DLD1 (cell line): ENCODE results near the gene SMC3.
"Not testable (repeated sequence)": the region's sequence is repeated elsewhere in the genome, so short reads cannot be mapped to it uniquely, and the experiment has no call there.

ENCODE experiments used
- in situ Hi-C: cut with HindIII; loops from 2 replicates; pipeline ENCODE4 v1.10.0; 2017; ENCODE audit warnings: low sequenced_read_pairs

SMC3 gene

DNA sequence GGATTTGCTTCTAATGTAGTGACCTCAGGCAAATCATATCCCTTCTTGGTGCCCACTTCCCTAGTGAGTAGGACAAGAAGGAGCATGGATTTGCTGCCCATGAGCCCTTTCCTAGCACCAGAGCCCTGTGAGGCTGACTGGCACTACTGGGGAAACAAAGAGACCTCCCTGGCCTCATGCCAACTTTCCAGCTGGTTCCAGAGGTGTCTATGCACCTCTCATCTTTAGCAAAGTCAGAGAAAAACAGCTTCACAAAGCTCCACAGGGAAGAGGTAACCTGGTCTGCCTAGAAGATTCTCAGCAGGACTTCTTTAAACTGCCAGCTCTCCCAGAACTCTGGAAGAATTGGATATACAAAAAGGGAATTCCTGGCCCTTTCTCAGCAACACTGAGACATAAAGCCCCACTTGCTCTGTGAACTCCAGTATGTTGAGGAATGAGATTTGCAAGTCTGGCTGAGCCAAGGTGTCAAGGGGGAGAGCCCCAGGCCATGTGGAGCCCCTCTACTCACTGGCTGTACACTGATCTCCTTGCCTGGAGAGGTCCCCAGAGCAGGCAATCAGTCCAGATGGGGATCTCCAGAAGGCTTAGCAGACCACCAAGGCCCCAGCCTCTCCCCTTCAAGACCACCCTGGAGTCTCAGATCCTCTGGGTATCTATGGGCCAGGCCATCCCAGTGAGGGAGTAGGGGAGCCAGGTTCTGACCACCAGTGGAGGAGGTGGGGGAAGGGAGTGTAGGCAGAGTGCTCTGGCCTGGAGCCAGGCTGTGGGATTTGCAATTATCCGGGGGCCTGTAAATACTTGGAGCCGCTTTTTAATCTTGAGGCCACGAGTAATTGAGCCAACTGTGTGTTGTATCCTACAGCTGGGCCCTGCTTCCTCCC, 52.3 kb downstream of the SMC3 start:
- in situ Hi-C loops = no loop called here

DNA sequence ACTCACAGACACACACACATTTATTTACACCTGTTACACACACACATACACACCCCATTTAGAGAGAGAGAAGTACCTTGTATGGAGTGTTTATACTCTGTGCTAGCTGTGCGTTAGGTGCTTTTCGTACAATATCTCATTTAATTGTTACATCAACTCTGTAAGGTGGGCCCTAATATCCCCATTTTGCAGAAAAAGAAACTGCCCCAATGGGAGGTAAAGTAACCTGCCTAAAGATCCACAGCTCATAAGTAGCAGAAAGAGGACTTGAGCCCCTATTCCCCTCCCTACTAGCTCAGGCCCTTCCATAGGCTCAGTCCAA, 52.9 kb downstream of the SMC3 start:
- in situ Hi-C loops = no loop called here

DNA sequence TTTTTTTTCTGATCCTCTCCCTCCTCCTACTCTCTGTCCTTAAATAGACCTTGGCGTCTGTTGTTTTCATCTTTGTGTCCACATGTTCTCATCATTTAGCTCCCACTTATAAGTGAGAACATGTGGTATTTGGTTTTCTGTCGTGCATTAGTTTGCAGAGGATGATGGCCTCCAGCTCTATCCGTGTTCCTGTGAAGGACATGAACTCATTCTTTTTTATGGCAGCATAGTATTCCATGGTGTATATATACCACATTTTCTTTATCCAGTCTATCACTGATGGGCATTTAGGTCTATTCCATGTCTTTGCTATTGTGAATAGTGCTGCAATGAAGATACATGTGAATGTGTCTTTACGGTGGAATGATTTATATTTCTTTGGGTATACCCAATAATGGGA, 55.8 kb downstream of the SMC3 start:
- in situ Hi-C loops = not testable (repeated sequence)

DNA sequence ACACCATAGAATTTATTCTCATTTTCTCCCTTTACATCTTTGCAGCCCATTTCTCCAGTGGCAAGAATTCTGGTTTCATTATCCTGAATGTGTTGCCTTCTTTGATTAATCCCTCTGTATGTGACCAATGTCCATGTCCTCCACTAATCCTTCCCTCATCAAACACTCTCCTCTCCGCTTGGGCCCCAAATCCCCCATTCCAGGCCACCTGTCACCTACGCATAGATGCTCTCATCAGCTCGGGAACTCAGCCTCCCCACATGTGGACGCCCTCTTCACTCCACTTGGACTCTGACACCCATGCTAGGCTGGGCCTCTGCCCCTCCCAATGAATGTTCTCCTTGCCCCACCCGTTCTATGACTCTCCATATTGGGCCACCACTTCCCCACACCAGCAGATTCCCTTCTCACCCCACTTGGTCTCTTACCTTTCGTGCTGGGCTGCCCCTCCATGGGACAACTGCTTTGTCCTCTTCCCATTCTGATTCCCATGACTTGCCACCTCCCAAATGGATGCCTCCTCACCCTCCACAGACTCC, 57.9 kb downstream of the SMC3 start:
- in situ Hi-C loops = no loop called here

DNA sequence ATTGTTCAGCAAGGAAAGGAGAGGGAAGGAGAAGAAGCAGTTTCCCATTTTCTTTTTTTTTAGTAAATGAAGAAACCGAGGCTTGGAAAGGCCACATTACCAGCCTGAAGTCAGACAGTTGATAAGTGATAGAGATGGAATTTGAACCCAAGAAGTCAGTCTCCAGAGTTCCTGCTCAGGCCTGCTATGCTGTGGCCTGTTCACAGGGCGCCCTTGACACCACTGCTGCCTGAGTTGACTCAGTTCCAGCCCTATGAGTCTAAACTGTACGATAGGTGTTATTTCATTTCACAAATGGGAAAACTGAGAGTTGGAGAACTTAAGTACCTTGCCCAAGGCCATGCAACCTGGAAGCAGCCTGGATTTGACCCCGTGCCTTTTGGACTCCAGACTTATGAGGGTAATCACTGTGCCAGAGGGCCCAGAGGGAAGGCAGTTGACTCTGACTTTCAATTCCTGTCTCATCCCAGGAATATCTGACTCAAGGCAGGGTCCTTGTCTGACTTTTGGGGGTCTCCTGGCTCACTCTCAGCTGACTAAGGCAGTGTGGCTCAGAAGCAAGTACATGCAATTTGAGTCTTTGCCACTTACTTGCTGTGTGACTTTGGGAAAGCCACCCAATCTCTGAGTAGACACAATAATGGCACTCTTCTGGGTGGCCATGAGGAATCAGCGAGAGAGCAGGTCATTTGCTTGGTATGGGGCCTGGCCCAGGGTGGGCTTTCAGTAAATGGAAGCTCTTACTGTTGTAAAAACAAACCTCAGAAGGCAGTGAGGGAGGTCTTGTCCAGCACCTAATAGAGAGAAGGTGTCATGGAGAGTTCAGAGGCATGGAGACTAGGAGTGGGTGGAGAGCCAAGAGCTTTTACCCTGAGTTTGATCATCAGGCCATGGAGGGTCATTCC, 58.7 kb downstream of the SMC3 start:
- in situ Hi-C loops = no loop called here

DNA sequence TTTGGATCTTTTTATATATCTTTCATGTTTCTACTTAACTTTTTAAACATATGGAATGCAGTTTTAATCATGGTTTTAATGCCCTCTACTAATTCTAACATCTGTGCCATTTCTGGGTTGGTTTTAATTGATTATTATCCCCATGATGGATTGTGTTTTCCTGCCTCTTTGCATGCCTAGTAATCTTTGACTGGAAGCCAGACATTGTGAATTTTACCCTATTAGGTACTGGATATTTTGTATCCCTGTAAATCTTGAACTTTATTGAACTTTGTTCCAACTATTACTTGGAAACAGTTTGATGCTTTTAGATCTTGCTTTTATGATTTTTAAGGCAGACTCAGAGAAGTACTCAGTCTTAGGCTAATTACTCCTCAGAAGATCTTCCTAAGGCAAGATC, 60.7 kb downstream of the SMC3 start:
- in situ Hi-C loops = no loop called here

DNA sequence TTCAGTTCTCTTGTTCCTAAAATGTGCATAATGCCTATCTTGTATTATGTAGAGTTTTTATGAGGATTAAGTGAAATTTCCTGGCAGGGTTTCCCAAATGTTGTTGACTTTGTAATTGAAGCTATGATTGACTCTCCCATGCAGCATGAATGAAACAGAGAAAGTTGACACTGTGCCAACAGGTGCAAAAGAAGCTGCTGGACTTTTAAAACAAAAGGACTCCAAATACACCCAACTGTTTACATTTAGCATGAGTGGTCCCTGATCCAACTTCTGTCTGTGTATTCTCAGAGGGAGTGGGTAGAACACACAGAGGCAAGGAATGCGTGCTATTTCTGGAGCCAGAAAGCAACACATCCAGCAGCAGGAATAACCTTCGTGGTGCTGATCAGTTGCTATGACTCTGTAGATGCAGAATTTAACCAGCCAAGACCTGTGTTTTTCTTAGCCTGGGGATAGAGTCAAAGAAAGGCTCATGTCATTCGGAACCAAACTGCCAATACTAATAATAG, 62.2 kb downstream of the SMC3 start:
- in situ Hi-C loops = no loop called here

DNA sequence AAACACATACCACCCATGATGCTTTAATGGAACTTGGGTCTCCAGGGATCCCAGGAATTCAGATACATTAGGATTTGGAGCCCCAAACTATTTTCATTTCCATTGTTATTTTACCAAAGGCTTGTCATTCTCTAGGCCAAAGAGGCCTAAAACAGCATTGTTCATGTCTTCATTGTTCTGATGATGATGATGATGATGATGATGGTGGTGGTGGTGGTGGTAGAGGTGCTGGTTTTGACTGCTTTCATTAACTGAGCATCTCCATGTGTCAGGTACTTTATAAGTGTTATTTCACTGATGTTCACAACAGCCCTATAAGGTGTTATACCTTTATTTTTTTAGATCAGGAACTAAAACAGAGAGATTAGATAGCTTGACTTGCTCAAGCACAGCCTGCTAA, 64.4 kb downstream of the SMC3 start:
- in situ Hi-C loops = no loop called here

DNA sequence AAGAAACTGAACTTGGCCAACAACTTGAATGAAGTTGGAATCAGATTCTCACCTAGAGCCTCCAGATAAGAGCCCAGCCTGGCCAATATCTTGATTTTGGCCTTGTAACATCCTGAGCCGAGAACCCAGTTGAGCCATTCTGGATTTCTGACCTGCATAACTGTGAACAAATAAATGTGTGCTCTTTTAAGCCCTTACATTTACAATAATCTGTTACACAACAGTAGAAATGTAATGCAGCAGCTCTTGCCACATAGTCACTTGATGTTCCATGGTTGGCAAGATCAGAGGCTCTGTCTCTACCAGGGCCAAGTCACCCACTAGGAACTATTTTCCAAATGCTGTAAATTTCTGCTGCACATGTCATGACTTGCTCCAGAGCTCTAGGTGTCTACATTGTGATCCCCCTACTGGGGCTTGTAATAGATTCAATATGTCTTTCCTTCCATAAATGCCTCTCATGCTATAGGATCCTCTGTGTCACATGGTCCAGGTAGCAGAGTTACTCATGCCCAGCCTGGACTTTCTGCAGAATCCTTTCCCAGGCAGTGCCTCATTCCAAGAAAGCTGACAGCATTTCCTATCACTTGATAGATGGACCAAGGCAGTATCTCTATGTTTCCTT, 65.2 kb downstream of the SMC3 start:
- in situ Hi-C loops = no loop called here

DNA sequence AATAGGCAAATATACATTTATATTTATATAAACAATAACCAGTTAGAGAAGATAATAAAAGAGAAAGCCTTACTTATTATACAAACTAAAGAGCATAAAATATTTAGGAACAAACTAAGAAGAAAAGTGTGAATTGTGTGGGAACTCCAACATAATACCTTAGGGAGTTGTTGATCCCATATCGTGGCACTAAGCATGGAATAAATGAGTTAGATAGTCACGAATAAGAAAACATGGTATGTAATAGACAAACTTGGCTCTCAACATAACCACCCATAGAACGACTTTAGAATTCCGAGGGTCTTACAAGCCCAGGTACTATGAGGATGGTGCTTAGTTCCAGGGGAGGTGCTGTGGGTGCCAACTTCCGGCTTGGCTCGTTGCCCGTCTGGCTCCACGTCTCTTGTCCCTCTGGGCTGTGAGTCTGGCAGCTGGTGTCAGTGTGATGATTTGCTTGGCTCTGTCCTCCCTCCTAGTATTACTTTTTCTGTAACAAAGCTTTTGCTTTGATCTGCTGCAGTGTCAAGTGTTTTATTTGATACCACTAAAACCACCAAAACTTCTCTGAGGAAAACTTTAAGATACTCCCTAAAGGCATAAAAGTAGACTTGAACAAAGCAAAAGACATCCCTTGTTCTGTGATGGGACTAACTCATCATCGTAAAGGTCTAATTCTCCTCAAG, 67.2 kb downstream of the SMC3 start:
- in situ Hi-C loops = no loop called here

DNA sequence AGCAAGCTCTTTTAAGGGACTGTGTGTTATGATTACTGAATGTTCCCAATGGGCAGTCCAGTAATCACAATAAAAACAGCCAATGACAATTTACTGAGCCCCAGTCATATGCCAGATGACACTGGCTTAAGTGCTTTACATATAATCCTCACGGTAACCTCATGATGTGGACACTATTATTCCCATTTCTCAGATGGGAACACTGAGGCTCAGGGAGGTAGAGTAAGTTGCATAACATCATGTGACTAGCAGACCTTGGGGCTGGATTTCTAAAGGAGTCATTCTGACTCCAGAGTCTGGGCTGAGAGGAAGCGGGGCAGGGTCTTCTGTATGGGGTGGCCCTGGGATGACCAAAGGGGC, 69.1 kb downstream of the SMC3 start:
- in situ Hi-C loops = no loop called here

DNA sequence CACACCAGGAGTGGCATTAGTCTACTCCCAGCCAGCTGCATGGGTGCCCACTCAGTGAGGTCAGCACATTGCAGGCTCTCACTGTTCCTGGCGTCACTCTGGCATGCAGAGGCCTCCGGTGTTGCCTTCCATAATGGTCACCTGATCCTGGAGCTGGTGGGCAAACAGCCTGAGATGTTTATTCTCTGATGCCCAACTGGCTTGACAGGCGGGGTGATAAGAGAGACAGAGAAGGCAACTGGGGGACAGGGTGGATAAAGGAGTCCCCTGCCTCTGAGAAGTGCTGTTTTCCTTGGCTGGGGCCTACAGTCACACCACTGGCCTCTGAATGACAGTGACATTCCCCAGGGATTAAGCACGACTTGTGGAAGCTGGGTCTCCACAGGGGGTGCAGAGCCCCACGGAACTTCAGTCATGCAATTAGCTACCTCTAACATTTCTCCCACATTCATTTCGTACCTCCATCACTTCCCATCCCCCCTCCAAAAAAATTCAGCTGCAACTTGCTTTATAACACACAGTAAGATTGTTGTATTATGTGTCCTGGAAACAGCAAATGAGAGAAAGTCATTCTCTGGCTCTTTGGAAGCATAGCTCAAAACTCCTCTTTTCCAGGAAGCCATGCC, 69.5 kb downstream of the SMC3 start:
- in situ Hi-C loops = no loop called here

DNA sequence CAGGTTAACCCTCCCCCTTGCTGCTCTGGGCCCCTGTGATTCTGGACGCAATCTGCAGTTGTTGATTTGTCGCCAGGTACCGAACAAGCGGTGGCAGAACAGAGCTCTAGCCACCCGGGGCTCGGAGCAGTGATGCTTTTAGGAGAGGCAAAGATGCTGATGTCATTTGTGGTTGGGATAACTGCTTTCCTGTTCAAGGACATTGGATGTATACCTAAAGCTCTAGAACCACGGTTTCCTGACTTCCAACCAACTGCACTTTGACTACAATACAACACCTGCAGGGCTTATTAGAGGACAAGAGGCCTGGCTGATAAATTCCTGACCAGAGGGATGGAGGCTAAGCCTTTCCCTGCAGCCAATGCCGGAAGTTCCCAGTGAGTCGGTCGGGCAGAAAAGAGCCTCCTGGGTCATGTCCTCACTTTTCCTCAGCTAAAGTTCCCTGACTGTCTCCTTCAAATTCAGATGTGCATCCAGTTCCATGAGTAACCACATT, 70.1 kb downstream of the SMC3 start:
- in situ Hi-C loops = no loop called here

DNA sequence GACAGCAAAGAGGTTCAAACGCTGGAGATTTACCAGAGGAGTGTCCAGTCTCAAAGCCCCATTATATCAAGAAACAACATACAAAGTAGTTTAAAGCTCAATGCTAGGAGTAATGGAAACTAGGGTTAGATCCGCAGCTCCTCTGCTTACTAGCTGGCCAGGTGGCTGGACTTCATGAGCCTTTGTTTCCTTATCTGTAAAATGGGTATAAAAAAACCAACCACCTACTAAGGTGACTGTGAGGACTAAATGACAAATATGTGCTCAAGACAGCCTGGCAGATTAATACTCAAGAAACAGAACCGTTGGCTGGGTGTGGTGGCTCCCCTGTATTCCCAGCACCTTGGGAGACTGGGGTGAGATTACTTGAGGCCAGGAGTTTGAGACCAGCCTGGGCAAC, 70.8 kb downstream of the SMC3 start:
- in situ Hi-C loops = no loop called here

DNA sequence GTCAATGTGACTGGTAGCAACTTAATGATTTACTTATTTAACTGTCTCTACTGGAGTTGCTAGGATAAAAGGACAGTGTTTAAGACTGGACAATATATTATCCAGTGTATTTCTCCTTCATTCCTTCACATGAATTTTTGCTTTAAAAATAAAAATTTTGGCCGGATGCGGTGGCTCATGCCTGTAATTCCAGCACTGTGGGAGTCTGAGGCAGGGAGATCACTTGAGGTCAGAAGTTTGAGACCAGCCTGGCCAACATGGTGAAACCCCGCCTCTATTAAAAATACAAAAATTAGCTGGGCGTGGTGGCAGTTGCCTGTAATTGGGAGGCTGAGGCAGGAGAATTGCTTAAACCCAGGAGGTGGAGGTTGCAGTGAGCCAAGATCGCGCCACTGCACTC, 71.6 kb downstream of the SMC3 start:
- in situ Hi-C loops = not testable (repeated sequence)

DNA sequence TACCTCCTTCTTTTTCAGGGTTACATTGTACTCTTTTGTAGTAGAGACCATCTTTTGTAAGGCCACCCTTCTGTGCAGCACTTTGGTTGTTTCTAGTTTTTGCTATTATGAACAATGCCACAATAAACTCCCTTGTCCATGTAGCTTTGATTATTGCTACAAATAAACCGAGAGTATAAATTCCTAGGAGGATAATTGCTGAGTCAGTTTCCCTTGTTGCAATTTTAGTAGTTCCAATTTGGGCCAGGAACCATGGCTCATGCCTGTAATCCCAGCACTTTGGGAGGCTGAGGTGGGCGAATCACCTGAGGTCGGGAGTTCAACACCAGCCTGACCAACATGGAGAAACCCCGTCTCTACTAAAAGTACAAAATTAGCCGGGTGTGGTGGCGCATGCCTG, 72.4 kb downstream of the SMC3 start:
- in situ Hi-C loops = not testable (repeated sequence)

DNA sequence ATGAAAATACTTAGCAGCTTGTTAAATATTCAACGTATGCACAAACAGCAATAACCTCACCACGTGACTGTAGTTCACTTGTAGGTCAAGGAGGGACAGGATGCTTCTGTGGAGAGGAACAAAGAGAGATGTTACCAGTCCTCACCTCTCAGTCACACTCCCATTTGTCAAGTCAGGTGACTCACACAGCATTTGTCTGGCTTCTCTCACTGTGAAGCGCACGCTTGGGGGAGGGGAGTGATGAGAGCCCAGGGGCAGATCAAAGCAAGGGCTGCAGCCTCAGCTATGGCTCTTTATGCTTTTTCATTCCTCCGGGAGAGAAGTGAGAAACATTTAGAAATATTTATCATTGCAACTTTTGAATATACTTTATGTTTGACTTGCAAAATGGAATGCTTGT, 73.8 kb downstream of the SMC3 start:
- in situ Hi-C loops = no loop called here

DNA sequence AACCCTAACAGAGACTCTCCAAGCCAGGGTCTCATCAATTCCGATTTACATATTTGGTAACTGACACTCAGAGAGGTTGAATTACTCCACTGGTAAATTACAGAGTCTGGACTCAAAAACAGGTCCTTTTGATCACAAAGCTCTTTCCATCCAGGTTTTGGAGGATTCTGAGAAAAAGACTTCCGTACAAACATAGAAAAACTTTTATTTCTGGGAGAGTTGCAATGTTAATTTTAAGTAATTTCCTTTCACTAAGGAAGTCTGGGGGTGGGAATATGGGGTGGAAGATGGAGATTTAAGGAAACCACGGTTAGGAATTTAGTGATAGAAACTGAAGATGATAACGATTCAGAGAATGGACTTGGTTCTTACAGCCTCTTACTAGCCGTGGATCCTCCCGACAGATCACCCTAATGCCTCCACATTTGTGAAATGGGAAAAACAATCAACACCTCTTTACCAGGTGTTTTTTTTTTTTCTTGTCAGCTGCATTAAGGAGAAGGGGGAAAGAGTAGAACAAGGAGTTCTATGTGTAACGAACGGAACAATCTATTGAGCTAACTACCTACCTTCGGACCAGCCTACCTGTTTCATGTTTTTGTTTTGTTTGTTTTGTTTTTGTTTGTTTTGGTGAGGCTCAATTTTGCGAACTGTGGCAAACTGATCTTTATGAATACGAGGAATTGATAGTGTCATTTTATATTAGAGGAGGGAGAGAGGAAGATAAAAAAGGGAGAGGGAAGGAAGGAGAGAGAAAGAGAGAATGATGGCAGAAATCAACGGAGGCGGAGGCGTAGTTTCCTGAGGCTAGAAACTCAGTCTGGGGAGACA, 74.9 kb downstream of the SMC3 start:
- in situ Hi-C loops = no loop called here

DNA sequence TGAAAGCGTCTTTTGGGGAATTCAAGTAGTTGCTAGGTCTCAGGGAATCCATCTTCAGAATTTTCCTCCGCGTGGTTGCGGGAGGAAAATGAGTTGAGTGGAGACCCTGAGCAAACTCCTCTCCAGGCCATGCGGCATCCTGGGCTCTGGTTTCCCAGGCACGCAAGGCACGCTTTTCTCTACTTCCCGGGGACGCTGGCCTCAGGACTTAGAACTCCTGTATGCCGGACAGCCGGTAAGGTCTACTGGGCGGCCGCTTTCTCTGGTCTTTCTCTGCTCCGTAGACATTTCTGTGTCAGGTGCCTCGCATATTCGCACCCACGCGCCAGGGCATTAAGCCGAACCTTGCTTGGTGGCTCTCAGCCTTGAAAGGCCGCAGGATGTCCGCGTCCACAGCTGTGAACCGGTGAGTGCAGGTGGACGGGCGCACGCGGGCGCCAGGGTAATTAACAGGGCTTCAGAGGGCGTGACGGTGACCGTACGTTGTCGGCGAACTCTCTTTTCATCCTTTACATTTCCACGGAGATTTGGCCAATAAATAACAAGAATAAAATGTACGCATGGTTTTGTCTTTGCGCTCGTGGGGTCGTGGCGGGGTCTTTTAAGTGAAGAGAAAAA, 75.6 kb downstream of the SMC3 start:
- in situ Hi-C loops = no loop called here
